ENCODE data around the gene NLRX1. TPM values are rescaled to one million over a fixed set of nuclear protein-coding genes. Genes with fewer than 3 reads are reported as not detected.

NLRX1 gene
- total and polyA plus RNA-seq, 2 experiments from 2014 or later, result 13.4 to 28.0 TPM

DNA sequence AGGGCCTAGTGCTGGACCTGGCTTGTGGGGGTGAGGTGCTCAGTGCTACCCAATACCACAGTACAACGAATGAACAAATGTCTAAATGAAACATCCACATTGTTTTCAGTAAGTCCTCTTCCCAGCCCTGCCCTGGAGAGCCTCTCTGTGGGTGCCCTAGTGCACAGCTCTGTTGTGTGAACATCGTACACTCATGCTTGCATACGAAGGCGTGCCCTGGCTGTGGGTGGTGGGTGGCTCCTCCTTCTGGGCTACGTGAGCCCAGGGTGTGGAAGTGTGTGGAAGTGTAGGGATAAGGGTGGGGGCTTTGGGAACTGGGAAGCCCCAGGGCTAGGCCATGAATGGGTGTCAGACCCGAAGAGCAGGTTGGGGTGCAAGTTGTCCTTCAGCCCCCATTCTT, 592 bp upstream of the NLRX1 start:
- Histone ChIP-seq H2AFZ (no peak overlapping the region), H3K4me2 (ENCODE audit: unreplicated experiment) (no peak overlapping the region), H4K20me1 (ENCODE audit: insufficient read depth) (no peaks in the 10 kb centered on the region), H3K27ac (no peak overlapping the region), H3F3A (ENCODE audit: insufficient read depth) (0 out of 2 replicates have a peak, but pooled peaks cover 4% of the 10 kb centered on the region), H3K36me3 (ENCODE audit: low read depth) (no peaks in the 10 kb centered on the region), H3K9ac (no peak overlapping the region), H3K9me3 (ENCODE audit: low read depth) (no peaks in the 10 kb centered on the region), H3K4me1 (ENCODE audit: insufficient read depth) (no peaks in the 10 kb centered on the region), H3K79me2 (ENCODE audit: insufficient read depth) (0 out of 2 replicates have a peak, but pooled peaks cover 4% of the 10 kb centered on the region), H3K27me3 (replicated peaks; ENCODE audit: insufficient read depth) (no peaks in the 10 kb centered on the region), H3K4me3 (no peak overlapping the region), H3K9me2 (ENCODE audit: insufficient read depth) (no peaks in the 10 kb centered on the region)
- no peak for TF ChIP-seq EZH2phosphoT487 (IDR thresholded peaks at IDR 0.05; ENCODE audit: insufficient read depth, low read depth)
- no peak for TF ChIP-seq EZH2 (IDR thresholded peaks at IDR 0.05; ENCODE audit: insufficient read depth, poor library complexity, severe bottlenecking)
- in situ Hi-C loops (cut with MboI), result no loop called here
- DNase-seq, result peak; percentile 46
- whole genome bisulfite sequencing, 2 experiments (ENCODE audit: low coverage in 1 of 2, low lambda C conversion rate in 2 of 2, missing lambda C conversion rate in 2 of 2), result 62 to 64% methylated on average over 6 of the region's 6 CpGs

DNA sequence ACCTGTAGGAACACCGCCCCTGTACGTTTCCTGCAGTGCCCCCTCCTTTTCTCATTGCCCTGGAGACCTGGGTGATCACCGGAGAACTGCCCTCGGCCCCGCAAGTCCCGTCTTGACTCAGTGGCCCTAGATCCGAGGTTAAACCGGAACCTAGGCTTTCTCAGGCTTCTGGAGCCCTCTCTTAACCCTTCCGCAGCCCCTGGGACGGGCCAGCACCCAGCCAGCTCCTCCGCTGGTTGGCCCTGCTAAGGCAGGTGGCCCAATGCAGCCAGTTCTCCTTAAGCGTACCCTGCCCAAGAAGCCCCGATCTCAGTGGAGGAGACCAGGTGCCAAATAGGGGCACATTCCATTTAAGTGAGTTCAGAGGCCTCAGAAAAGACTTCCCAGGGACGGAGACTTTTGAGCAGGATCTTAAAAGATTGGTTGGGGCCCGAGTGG, 776 bp downstream of the NLRX1 start:
- peak; percentile 62 for DNase-seq
- TF ChIP-seq EZH2 (IDR thresholded peaks at IDR 0.05; ENCODE audit: insufficient read depth, poor library complexity, severe bottlenecking), result no peak
- no peak for TF ChIP-seq EZH2phosphoT487 (IDR thresholded peaks at IDR 0.05; ENCODE audit: insufficient read depth, low read depth)
- H3K9me3 ChIP-seq (ENCODE audit: low read depth), result no peaks in the 10 kb centered on the region
- peak overlapping the region; percentile 68 for H3K27ac ChIP-seq
- H4K20me1 ChIP-seq (ENCODE audit: insufficient read depth), result no peaks in the 10 kb centered on the region
- peak overlapping the region; percentile 72 for H3K4me2 ChIP-seq (ENCODE audit: unreplicated experiment)
- no peaks in the 10 kb centered on the region for H3K27me3 ChIP-seq (replicated peaks; ENCODE audit: insufficient read depth)
- 0 out of 2 replicates have a peak, but pooled peaks cover 4% of the 10 kb centered on the region for H3K79me2 ChIP-seq (ENCODE audit: insufficient read depth)
- no peaks in the 10 kb centered on the region for H3K4me1 ChIP-seq (ENCODE audit: insufficient read depth)
- H3K36me3 ChIP-seq (ENCODE audit: low read depth), result no peaks in the 10 kb centered on the region
- peak overlapping the region; percentile 78 for H3K4me3 ChIP-seq
- H3K9ac ChIP-seq, result peak overlapping the region; percentile 93
- peak overlapping the region; percentile 91 for H2AFZ ChIP-seq
- in situ Hi-C loops (cut with MboI), result no loop called here
- 8 to 11% methylated on average over 15 of the region's 15 CpGs for WGBS, 2 experiments (ENCODE audit: low coverage in 1 of 2, low lambda C conversion rate in 2 of 2, missing lambda C conversion rate in 2 of 2)
- H3K9me2 ChIP-seq (ENCODE audit: insufficient read depth), result no peaks in the 10 kb centered on the region
- H3F3A ChIP-seq (ENCODE audit: insufficient read depth), result 0 out of 2 replicates have a peak, but pooled peaks cover 4% of the 10 kb centered on the region

DNA sequence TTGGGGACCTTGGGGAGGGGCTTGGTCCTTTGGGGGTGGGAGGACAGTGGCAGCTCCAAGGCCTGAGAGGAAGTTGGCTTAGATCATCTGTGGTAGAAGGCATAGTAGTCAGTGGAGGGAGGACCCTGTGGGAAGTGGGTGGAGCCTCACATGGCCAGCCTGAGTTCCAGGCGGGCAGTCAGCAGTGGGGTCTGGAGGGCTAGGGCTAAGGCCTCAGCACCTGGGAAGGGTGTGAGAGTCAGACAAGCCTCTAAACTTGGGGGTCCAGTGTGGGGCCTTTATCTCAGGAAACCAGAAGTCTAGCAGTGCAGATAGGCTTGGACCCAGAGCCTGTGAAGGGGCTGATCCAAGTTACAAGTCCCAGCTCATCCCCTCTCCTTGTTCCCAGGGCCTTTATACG, 4.0 kb downstream of the NLRX1 start:
- in situ Hi-C loops (cut with MboI), result no loop called here
- WGBS, 2 experiments (ENCODE audit: low coverage in 1 of 2, low lambda C conversion rate in 2 of 2, missing lambda C conversion rate in 2 of 2), result 86 to 96% methylated on average over 2 of the region's 2 CpGs

DNA sequence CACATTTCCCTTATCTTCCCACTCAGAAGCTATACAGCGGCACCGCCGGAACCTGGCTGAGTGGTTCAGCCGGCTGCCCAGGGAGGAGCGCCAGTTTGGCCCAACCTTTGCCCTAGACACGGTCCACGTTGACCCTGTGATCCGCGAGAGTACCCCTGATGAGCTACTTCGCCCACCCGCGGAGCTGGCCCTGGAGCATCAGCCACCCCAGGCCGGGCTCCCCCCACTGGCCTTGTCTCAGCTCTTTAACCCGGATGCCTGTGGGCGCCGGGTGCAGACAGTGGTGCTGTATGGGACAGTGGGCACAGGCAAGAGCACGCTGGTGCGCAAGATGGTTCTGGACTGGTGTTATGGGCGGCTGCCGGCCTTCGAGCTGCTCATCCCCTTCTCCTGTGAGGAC, 4.9 kb downstream of the NLRX1 start:
- Histone ChIP-seq H3K4me1 (ENCODE audit: insufficient read depth) (0 out of 2 replicates have a peak, but pooled peaks cover 4% of the 10 kb centered on the region), H3K36me3 (ENCODE audit: low read depth) (no peaks in the 10 kb centered on the region), H3K9me3 (ENCODE audit: low read depth) (no peaks in the 10 kb centered on the region), H3K9ac (no peak overlapping the region), H3K9me2 (ENCODE audit: insufficient read depth) (no peaks in the 10 kb centered on the region), H4K20me1 (ENCODE audit: insufficient read depth) (no peaks in the 10 kb centered on the region), H2AFZ (no peak overlapping the region), H3F3A (ENCODE audit: insufficient read depth) (no peaks in the 10 kb centered on the region), H3K27ac (no peak overlapping the region), H3K79me2 (ENCODE audit: insufficient read depth) (0 out of 2 replicates have a peak, but pooled peaks cover 4% of the 10 kb centered on the region), H3K4me2 (ENCODE audit: unreplicated experiment) (no peak overlapping the region), H3K27me3 (replicated peaks; ENCODE audit: insufficient read depth) (no peaks in the 10 kb centered on the region), H3K4me3 (no peak overlapping the region)
- in situ Hi-C loops (cut with MboI), result no loop called here
- 88 to 94% methylated on average over 20 to 21 of the region's 21 CpGs for WGBS, 2 experiments (ENCODE audit: low coverage in 1 of 2, low lambda C conversion rate in 2 of 2, missing lambda C conversion rate in 2 of 2)
- no peak for DNase-seq
- no peak for TF ChIP-seq EZH2phosphoT487 (IDR thresholded peaks at IDR 0.05; ENCODE audit: insufficient read depth, low read depth)
- TF ChIP-seq EZH2 (IDR thresholded peaks at IDR 0.05; ENCODE audit: insufficient read depth, poor library complexity, severe bottlenecking), result no peak

More for the DNA sequence above, 4.0 kb downstream of the NLRX1 start:
- Histone ChIP-seq H3K27me3 (replicated peaks; ENCODE audit: insufficient read depth) (no peaks in the 10 kb centered on the region), H3F3A (ENCODE audit: insufficient read depth) (no peaks in the 10 kb centered on the region), H3K9me3 (ENCODE audit: low read depth) (no peaks in the 10 kb centered on the region), H3K4me1 (ENCODE audit: insufficient read depth) (0 out of 2 replicates have a peak, but pooled peaks cover 4% of the 10 kb centered on the region), H3K9me2 (ENCODE audit: insufficient read depth) (no peaks in the 10 kb centered on the region), H2AFZ (no peak overlapping the region), H4K20me1 (ENCODE audit: insufficient read depth) (no peaks in the 10 kb centered on the region), H3K79me2 (ENCODE audit: insufficient read depth) (0 out of 2 replicates have a peak, but pooled peaks cover 4% of the 10 kb centered on the region), H3K4me3 (no peak overlapping the region), H3K9ac (no peak overlapping the region), H3K4me2 (ENCODE audit: unreplicated experiment) (no peak overlapping the region), H3K36me3 (ENCODE audit: low read depth) (no peaks in the 10 kb centered on the region), H3K27ac (no peak overlapping the region)
- TF ChIP-seq EZH2phosphoT487 (IDR thresholded peaks at IDR 0.05; ENCODE audit: insufficient read depth, low read depth) (no peak), EZH2 (IDR thresholded peaks at IDR 0.05; ENCODE audit: insufficient read depth, poor library complexity, severe bottlenecking) (no peak)
- DNase-seq, result no peak
